HEK293T (cell line): ENCODE measurements around the gene UNG.

Source experiments
- BHLHE40 ChIP-seq: fragments of 450-650 bp; IDR thresholded peaks from 2 replicates; pipeline ENCODE4 v1.6.1; 2016; ENCODE audit warnings: mild to moderate bottlenecking, moderate library complexity, borderline replicate concordance
- FOXA1 ChIP-seq: fragments of 450-650 bp; IDR thresholded peaks from 2 replicates; pipeline ENCODE4 v1.6.1; 2016; ENCODE audit warnings: mild to moderate bottlenecking
- FOXM1 ChIP-seq: fragments of 450-650 bp; IDR thresholded peaks from 2 replicates; pipeline ENCODE4 v1.6.1; 2017; ENCODE audit warnings: mild to moderate bottlenecking, borderline replicate concordance
- SP1 ChIP-seq: fragments of 450-650 bp; IDR thresholded peaks from 2 replicates; pipeline ENCODE4 v1.6.1; 2017
- SUZ12 ChIP-seq: fragments of 450-650 bp; IDR thresholded peaks from 2 replicates; pipeline ENCODE4 v1.6.1; 2016; ENCODE audit warnings: mild to moderate bottlenecking
- TARDBP ChIP-seq: fragments of 450-650 bp; IDR thresholded peaks from 2 replicates; pipeline ENCODE4 v1.6.1; 2016
- TF ChIP-seq, protein P1 (sequence below): fragments of 450-650 bp; IDR thresholded peaks from 2 replicates; pipeline ENCODE4 v1.6.1; 2016

DNA sequence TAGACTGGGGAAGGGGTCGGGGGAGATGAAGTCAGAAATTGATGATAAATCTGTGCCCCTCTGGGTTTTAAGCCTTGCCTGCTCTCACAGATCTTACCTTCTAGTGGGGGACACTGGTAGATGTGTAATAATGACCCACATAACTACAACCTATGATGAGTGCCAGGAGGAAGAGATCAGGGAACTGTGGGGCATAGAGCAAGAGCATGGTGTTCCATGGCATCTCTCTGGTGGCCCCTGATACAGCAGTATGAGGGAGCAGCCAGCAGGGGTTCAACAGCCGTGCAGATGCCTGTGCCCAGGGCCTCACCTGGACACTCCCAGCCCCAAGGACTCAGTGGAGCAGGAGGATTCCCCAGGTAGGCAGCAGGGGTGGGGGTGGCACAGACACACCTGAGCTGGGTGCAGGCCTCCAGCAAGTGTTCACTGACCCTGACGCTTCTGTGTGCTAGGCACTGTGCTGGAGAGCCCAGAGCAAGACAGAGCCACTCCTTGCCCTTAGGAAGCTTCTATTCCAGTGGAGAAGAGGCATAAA lies 24.0 kb downstream of the UNG start:
- no peak for TF ChIP-seq TARDBP
- no peak for TF ChIP-seq SUZ12
- TF ChIP-seq, protein P1, sequence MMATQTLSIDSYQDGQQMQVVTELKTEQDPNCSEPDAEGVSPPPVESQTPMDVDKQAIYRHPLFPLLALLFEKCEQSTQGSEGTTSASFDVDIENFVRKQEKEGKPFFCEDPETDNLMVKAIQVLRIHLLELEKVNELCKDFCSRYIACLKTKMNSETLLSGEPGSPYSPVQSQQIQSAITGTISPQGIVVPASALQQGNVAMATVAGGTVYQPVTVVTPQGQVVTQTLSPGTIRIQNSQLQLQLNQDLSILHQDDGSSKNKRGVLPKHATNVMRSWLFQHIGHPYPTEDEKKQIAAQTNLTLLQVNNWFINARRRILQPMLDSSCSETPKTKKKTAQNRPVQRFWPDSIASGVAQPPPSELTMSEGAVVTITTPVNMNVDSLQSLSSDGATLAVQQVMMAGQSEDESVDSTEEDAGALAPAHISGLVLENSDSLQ: no peak
- no peak for TF ChIP-seq FOXA1
- TF ChIP-seq FOXM1: no peak
- no peak for TF ChIP-seq SP1
- no peak for TF ChIP-seq BHLHE40
